IMR-90 (cell line): ENCODE data around the gene DYNLT4. TPM values are rescaled to one million over a fixed set of nuclear protein-coding genes. Genes with fewer than 3 reads are reported as not detected.

Experiments used
- microRNA-seq, 2 experiments: library from miRNA; stranded (forward) in 1 of 2; unstranded in 1 of 2; fragments of 10-50 nt in 1 of 2; fragments of <30 nt in 1 of 2; gene quantifications in 1 of 2; microRNA quantifications in 1 of 2; one replicate each; pipeline versions ENCODE3 to v1.1.0; 2013 to 2020; ENCODE audit not compliant: insufficient read depth in 1 of 2, insufficient read length in 1 of 2, unreplicated experiment in 1 of 2
- polyA plus RNA-seq, 3 experiments: library from polyadenylated mRNA; depleted of rRNA; stranded (reverse); fragments of >200 nt; gene quantifications; 2 replicates each; pipeline ENCODE4 v1.2.3, GENCODE V29; 2012; ENCODE audit warnings: low replicate concordance in 1 of 3
- small RNA-seq, 5 experiments: library from RNA; depleted of rRNA; stranded (forward); fragments of <200 nt; gene quantifications; one replicate each; pipeline ENCODE3, GENCODE V24; 2012
- total RNA-seq: library from RNA; depleted of rRNA; stranded (reverse); fragments of >200 nt; gene quantifications from 2 replicates; pipeline ENCODE4 v1.2.3, GENCODE V29; 2012; rRNA removed

DYNLT4 gene
- total and polyA plus RNA-seq, 2 of the 4 experiments (the other 2 are of a cell fraction), result not detected

Small RNA genes lying within 50 kb of the gene (microRNA-seq; reads per million reads assigned to microRNA genes)
- gene AL136380.1 (ENCODE audit: insufficient read depth, insufficient read length) (not detected), gene SNORD38A (ENCODE audit: insufficient read depth, insufficient read length) (407 reads per million, percentile 89 among the genes with 10 or more reads in this experiment), gene SNORD38B (ENCODE audit: insufficient read depth, insufficient read length) (not detected), gene SNORD46 (ENCODE audit: insufficient read depth, insufficient read length) (55.8 reads per million, percentile 76 among the genes with 10 or more reads in this experiment), gene SNORD55 (ENCODE audit: insufficient read depth, insufficient read length) (not detected)

Small RNA genes lying within 50 kb of the gene (small RNA-seq; reads per million reads assigned to genes)
- 0 to 0.11 (median 0) reads per million in 5 experiments for gene AL136380.1
- gene SNORD38A, result 158 to 2,721 (median 1,547) reads per million in 5 experiments
- 0 reads per million in 5 experiments for gene SNORD38B
- 0.15 to 24.9 (median 2.0) reads per million in 5 experiments for gene SNORD46
- gene SNORD55, result 0 reads per million in 5 experiments

Other genes starting within 250 kb of the DYNLT4 start
- gene TMEM53, start 132.9 kb downstream of the DYNLT4 start, total RNA-seq, result 2.2 and 2.7 TPM in 2 replicates
- 6.3 and 8.1 TPM in 2 replicates for gene TMEM53, start 132.9 kb downstream of the DYNLT4 start, polyA plus RNA-seq (2012; rRNA removed)
- 0.28 and 0.36 TPM in 2 replicates for gene ARMH1, start 132.6 kb downstream of the DYNLT4 start, total RNA-seq
- gene ARMH1, start 132.6 kb downstream of the DYNLT4 start, polyA plus RNA-seq (2012; rRNA removed), result 0.72 and 1.1 TPM in 2 replicates
- not detected in 2 replicates for gene RNU5D-1, start 76.2 kb downstream of the DYNLT4 start, total RNA-seq
- not detected in 2 replicates for gene RNU5D-1, start 76.2 kb downstream of the DYNLT4 start, polyA plus RNA-seq (2012; rRNA removed)
- gene KIF2C, start 67.5 kb downstream of the DYNLT4 start, total RNA-seq, result 40.5 and 45.0 TPM in 2 replicates
- gene KIF2C, start 67.5 kb downstream of the DYNLT4 start, polyA plus RNA-seq (2012; rRNA removed), result 30.7 and 31.6 TPM in 2 replicates
- 1,837 and 2,171 TPM in 2 replicates for gene RPS8, start 31.8 kb downstream of the DYNLT4 start, total RNA-seq
- 2,128 and 2,255 TPM in 2 replicates for gene RPS8, start 31.8 kb downstream of the DYNLT4 start, polyA plus RNA-seq (2012; rRNA removed)
- gene BEST4, start 19.2 kb downstream of the DYNLT4 start, total RNA-seq, result not detected in 2 replicates
- gene BEST4, start 19.2 kb downstream of the DYNLT4 start, polyA plus RNA-seq (2012; rRNA removed), result 0.07 and 0.16 TPM in 2 replicates
- 15.3 and 15.8 TPM in 2 replicates for gene PLK3, start 7.0 kb downstream of the DYNLT4 start, total RNA-seq
- gene PLK3, start 7.0 kb downstream of the DYNLT4 start, polyA plus RNA-seq (2012; rRNA removed), result 51.6 and 52.5 TPM in 2 replicates
- 0.56 and 0.90 TPM in 2 replicates for gene BTBD19, start 1.2 kb upstream of the DYNLT4 start, total RNA-seq
- 16.0 and 17.2 TPM in 2 replicates for gene BTBD19, start 1.2 kb upstream of the DYNLT4 start, polyA plus RNA-seq (2012; rRNA removed)
- gene PTCH2, start 35.9 kb upstream of the DYNLT4 start, total RNA-seq, result under 0.01 TPM in 2 replicates
- 0.56 and 0.66 TPM in 2 replicates for gene PTCH2, start 35.9 kb upstream of the DYNLT4 start, polyA plus RNA-seq (2012; rRNA removed)
- 63.3 and 77.8 TPM in 2 replicates for gene EIF2B3, start 179.2 kb upstream of the DYNLT4 start, total RNA-seq
- 33.7 and 36.6 TPM in 2 replicates for gene EIF2B3, start 179.2 kb upstream of the DYNLT4 start, polyA plus RNA-seq (2012; rRNA removed)
- 12.2 and 14.4 TPM in 2 replicates for gene HECTD3, start 204.0 kb upstream of the DYNLT4 start, total RNA-seq
- gene HECTD3, start 204.0 kb upstream of the DYNLT4 start, polyA plus RNA-seq (2012; rRNA removed), result 39.5 and 44.1 TPM in 2 replicates
- gene UROD, start 204.9 kb upstream of the DYNLT4 start, total RNA-seq, result 165 and 220 TPM in 2 replicates
- 224 and 247 TPM in 2 replicates for gene UROD, start 204.9 kb upstream of the DYNLT4 start, polyA plus RNA-seq (2012; rRNA removed)